HG02678 (cell line): Measurements from ENCODE around the gene HMGCS1.
"Not testable (repeated sequence)": the region's sequence is repeated elsewhere in the genome, so short reads cannot be mapped to it uniquely, and the experiment has no call there.

Source experiments
- ATAC-seq: cut with Tn5 transposase; IDR thresholded peaks from one replicate; pipeline ENCODE4 v1.9.1; 2021; ENCODE audit warnings: mild to moderate bottlenecking, moderate library complexity; ENCODE audit not compliant: unreplicated experiment

Gene HMGCS1

DNA sequence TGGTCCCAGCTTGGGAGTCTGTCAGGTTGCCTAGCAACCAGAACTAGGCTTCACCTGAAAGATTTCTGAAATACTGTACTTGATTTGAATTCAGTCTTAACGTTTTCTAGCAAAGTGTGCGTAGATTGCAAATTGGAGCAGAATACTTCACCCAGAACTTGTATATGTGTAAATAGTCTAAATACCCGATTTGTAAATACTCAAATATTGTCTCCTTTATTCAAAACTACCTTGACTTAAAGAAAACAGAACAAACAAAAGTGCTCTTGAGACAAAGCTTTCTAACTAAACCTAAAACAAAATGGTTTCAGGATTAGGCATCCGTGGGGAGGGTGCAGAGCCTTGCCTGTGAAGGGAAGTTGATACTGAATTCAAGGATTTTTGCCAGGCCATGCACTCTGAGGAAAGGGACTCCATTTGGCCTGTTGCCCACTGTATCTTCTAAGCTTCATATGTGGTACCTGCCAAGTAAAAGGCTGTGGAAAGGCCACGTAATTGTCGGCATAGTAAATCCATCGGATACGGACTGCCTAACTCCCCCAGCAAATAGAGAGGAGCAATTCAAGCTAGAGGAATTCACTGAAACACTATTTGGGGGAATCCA lies 744 bp upstream of the HMGCS1 start:
- ATAC-seq = no peak

DNA sequence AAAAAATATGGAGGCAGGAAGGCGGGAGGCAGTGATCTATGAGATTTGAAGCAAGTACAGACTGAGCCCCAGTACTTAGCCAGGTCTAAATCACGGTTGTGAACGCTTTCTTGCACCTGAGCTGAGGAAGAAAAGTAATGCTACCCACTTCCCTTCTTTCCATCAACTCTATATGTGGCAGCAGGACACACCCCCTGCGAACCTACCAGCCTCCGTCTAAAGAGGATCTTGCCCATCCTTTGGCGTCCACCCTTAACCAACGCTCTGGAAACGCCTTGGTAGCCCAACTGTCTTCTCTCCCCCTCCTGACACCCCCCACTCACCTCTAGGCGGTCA lies 545 bp downstream of the HMGCS1 start:
- peak; percentile 2 for ATAC-seq

DNA sequence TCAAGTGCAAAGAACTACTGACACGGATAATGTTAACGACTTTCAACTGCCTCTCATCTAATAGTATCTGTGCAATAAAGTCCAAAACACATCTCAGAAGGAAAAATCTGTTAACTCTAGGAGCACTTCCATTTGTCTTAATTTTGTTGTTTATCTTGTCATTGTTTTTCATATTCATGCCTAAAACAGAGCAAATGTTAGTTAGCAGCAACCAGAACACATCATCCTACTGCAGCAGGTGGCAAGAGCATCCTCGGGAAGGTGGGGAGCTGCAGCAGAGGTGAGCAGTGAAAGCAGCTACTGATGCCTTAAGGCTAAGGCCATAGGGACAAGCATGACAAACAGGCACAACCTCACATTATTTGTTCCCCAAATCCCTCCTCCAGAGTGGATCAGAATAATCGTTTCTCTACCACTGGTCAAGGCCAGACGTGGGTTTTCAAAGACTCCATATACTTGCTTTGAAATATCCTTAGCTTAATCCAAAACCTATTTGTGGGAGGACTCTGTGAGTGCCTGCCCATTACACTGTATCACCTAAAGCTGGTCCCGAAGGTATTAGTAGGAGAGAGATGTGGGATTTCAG lies 1.0 kb downstream of the HMGCS1 start:
- no peak for ATAC-seq

DNA sequence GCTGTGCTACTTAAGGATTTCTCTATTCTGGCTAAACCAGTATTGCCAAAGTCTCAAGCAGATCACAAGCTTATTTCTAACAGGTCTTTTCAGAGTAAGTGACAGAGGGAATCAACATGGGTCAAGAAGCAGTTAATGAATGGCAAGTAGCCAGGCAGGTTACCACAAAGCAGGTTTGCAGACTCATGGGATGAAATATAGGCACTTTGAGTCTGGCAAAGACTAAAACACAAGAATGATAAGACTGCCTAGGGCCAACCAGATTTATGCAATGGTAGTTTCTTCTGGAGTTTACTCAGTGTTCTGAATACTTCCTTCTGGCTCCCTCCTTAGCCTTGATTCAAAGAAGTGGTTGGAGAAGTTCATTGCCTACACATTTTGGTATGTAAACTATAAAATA lies 3.6 kb downstream of the HMGCS1 start:
- no peak for ATAC-seq

DNA sequence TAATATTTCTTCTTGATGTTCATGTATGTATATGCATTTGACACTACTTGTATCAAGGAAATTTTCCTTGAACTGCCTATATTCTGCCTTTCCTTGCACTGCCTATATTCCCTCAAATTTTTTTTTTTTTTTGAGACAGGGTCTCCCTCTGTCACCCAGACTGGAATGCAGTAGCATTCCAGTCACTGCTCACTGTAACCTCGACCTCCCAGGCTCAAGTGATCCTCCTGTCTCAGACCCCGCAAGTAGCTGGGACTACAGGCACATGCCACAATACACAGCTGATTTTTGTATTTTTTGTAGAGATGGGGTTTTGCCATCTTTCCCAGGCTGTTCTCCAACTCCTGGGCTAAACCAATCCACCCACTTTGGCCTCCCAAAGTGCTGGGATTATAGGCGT lies 4.1 kb downstream of the HMGCS1 start:
- ATAC-seq = no peak

DNA sequence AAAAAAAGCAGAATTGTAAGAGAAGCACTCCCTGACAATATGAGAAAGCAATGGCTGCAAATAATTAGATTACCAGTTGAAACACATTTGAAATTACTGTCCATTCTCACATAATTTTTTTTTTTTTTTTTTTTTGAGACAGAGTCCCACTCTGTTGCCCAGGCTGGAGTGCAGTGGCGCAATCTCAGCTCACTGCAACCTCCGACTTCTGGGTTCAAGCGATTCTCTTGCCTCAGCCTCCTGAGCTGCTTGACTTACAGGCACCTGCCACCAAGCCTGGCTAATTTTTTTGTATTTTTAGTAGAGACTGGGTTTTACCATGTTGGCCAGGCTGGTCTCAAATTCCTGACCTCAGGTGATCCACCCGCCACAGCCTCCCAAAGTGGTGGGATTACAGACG lies 6.3 kb downstream of the HMGCS1 start:
- not testable (repeated sequence) for ATAC-seq

DNA sequence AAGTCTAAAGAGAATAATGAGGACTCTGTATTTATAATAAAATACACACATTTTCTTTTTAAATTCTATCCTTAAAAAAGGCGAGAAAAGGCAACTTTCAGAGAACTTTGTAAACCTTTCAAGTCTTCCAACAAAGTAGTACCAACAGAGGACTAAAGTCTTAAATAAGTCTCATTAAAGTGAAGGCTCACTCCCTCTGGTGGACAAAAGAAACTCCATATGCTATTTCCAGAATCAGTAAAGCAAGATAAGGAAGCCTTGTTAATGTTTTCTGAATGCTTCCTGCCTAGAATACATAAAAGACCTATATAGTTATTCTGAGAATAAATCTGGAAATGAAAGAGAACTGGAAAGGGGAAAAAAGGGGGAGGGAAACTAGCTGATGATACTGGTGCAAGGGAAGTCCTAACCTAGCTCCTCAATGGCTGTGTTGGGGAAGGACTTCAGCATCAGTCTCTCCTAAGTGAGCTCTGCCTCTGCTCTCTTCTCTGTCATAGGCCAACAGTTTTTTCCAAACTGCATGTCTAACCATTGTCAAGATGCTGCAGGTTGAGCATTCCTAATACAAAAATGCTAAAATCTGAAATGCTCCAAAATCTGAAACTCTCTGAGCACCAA lies 7.2 kb downstream of the HMGCS1 start:
- peak; percentile 62 for ATAC-seq

DNA sequence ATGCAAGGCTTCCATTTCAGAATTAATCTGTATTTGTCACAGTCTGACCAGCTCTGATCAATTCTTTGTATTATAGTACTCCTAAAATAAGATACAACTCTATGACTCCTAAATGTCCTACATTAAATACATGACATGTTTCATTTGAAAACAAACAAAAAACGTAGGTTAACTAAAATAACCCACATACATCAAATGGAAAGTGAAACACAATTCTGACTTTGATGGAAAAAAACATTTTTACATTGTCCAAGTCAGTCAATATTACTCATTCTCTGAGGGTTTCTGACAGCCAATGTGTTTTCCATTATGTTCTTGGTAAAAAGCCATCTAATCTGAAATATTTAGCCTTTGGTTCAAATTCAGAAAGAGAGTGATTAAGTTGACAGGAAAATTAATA lies 8.7 kb downstream of the HMGCS1 start:
- peak; percentile 49 for ATAC-seq

DNA sequence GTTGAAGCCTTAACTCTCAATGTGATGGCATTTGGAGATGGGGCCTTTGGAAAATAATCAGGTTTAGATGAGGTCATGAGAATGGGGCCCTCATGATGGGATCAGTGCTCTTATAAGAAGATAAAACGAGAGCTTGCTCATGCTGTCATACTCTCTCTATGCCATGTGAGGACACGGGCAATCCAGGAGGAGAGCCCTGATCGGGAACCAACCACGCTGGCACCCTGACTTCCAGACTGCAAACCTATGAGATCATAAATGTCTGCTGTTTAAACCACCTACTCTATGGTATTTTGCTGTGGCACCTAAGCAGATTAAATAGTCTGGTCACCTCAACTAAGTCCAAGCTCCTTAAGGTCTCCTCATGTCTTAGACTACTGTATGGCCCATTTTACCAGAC lies 10.0 kb downstream of the HMGCS1 start:
- no peak for ATAC-seq

DNA sequence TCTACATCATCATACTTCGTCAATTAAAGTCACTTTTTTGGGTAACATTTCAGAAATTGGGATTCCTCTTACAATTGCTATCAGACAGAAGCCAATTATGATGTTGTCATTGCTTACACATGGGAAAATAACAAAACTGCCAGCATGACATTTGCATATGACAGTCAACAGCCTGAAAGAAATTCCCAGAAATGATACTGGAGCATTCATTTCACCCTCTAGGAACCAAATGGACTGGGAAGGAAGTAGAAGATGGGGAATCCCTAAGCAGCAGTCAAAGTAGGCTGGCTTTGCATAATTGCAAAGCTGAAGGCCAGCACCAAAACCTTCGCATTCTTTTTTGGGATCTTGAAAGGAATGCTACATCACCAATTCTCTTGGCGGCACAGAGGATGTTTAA lies 10.7 kb downstream of the HMGCS1 start:
- no peak for ATAC-seq

DNA sequence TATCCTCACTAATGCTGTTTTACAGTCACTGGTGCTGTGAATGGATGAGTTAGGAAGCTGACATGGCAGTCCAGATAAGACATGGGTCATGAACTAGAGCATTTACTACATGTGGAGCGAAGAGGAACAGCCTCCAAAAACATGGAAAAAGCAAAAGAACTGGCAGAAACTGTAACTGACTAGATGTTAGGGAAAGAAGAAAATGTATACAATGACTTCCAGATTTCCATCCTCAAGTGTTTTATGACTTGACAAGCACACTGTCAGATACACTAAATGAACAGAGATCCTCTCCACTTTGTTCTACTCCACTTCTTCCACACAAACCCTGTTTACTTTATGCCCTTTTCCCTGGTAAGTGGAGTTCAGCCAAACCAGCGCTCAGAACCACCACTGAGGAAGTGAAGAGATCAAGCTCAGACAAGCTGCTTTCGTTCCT lies 11.5 kb downstream of the HMGCS1 start:
- ATAC-seq = no peak

DNA sequence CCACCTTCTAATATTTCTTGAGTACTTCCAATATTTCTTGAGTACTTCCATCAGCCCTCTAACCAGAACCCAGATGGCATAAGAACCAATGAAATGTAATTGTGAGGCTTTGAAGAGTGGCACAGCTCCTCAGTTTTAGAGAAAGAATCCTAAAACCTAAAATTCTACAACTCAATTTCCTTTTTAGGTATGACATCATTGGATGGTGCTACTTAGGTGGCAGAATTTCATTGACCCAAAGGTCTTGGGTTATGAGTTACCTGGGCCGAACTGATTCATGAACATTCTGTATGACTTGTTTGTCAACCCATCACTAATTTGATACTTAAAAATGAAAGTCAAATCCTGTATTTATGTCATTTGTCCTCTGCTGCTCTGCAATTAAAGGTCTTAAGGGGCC lies 13.1 kb downstream of the HMGCS1 start:
- no peak for ATAC-seq

DNA sequence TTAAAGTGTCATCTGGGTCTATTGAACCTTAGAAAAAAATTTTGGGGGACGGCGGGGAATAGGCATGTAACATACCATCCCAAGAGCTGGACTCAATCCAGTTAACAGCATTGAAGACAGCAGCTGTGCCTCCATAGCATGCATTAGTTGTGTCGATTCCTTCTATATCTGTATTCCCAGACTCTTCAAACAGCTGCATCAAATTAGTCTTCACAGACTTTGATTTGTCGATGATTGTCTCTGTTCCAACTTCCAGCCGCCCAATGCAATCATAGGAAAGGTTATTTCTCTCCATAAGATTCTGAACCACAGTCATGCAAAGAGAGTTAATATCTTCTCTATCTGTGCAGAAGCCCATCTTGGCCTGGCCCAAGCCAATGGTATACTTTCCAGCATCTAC lies 14.8 kb downstream of the HMGCS1 start:
- no peak for ATAC-seq

DNA sequence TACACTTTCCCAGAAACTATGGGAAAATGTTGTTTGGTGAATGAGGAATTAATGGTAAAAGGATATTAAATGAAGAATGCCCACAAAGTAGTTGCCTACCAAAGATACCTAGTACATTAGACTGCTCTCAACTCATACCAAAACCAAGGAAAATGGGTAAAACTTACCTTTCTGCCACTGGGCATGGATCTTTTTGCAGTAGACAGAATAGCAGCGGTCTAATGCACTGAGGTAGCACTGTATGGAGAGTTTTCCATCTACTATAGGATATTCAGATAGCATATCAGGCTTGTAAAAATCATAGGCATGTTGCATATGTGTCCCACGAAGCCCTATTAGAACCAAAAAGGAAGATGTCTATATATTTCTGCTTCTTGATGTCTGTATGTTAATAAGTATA lies 16.4 kb downstream of the HMGCS1 start:
- no peak for ATAC-seq

DNA sequence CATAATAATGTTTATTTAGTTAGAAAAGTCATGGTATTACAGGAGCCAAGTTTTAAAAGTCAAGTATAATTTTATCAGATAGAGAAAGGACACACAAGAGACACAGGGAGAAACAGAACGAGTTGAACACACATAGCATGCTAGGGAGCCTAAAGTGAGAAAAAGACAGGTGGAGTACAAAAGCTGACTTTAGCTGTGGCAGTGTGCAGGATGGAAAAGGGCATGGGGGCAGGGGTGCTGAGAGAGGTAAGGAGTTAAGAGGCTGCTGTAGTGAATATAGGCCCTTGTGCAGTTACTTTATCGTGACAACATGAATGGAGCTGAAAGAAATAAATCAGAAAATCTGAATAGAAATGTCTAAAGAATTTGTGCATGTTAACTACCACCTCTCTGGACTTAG lies 18.0 kb downstream of the HMGCS1 start:
- no peak for ATAC-seq

DNA sequence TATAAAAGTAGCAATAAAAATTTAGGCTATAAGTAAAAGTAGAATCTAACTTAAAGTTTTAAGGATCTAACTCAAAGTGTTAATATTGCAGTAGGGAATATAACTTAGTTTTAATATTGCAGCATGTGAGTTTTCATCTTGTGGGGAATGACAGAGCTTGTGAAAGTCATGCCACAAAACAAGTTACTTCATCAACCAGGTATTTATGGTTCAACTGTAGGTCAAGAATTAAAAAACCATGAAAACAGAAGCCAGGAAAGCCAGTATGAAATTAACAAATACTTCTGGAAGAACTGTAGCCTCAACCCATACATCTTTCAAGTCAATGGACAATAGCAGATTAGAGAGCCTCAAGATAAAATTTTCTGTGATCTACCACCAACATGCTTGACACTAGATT lies 19.0 kb downstream of the HMGCS1 start:
- ATAC-seq = no peak

DNA sequence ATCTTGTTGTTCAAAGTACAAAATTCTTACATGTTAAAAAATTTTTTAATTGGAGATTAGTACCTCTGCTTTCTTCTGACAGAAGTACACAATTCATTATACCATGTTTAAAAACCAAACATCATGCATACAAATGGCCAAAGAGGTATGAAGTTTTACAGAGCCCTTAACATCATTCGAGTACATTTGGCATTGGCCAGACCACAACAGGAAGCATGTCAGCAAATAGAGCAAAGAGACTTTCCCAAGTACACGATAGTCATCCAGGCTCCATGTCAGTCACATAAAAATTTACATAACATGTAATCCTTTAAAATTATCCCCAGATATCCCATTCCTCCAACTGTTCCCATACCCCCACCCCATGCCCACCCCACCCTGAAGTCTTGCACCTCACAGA lies 22.5 kb downstream of the HMGCS1 start:
- no peak for ATAC-seq

DNA sequence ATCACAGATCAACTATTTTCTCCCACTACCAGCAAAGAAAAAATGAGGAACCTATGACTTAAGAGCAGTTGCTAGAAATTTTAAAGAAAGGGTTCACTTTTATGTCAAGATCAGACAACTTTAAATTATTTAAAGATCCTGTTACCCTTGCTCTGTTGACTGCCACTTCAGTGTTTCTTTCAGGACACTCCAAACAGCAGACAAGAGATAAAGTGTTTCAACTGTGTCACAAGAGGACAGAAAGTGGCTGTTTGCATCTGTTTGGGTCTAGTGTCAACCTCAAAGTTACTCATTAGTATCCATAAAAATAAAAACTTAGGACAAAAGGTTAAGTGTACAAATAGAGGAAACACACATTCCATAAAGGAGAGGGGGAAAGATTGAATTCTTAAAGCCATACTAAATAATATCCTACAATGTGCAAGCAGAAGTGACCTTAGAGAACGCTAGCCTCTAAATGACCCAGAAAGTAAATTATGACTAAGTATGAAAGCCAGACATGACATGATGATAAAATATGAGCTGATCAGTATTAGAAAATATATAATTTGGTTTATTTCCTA lies 24.9 kb downstream of the HMGCS1 start:
- ATAC-seq = no peak

DNA sequence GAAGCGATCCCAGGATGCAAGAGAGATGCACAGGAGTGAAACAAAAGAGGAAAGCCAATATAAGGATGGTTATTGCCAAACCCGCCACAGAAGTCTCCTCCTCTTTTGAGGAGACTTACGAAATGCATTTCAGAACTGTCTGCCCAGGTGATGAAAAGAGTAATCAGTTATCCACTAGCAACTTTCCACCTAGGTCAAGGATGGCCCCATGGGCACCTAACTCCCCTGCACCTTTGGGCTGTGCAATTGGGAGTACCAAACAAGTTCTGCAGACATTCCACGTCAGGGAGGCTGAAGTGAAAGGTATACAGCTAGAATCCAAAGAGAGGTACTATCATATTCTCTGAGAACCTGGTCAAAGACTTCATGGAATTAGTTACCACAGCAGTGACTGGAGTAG lies 25.7 kb downstream of the HMGCS1 start:
- no peak for ATAC-seq

DNA sequence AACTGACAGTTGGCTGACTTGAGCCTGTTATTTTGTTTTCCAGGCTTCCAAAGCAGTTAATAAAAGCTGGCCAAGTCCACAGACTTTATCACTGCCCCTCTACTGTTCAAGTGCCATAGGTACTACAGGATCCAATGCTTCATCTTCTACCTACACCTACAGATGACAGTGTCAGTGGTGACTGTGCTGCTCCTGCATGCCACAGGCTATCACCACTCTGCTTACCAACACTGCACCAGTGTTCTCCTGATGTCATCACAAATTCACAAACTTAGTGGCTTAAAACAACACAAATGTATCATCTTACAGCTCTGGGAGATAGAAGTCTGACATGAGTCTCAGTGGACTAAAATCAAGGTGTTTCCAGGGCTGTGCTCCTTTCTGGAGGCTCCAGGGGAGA lies 26.6 kb downstream of the HMGCS1 start:
- ATAC-seq = no peak

DNA sequence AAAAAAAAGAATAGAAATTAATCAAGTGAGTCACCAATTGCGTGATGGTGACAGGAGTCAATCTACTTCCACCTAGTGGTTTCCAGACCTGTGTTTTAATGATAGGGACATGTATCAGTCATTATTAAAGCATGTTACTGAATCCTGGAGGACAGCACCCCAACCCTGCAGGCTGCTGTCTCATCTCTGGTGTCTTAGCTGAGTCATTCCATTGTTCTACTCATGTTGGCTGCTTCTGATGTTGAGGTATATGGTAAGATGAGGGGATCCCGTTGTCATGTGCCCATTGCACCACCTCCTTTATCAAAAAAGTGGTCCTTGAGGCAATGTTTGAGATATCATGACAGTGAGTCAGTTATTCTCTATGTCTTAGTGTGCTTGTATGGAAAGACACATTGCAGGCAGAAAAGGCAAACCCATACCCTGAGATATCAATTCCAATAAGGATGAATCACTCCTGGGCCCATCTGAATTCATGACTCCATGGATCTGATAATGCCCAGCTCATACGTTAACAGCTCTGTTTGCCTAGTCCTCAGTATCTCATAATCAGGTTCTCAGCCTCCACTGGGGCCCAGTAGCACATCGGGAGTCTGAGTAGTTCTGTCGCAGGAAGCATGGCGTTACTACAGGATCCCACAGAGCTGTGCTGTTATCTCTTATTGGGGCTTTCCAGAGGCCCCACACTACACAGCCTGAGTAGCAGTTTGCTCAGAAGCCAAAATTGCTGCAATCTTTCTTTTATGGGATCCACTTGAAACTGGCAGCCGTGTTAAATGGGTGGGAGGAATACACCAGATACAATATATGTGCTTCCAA lies 31.2 kb downstream of the HMGCS1 start:
- ATAC-seq = no peak
